OCI-LY3 (cell line): Measurements from ENCODE around the gene METTL4.

Source experiments
- EZH2phosphoT487 ChIP-seq: fragments of 200-600 bp; shearing (Covaris generic); IDR thresholded peaks from 2 replicates; pipeline ENCODE4 v1.6.1; 2018; ENCODE audit warnings: antibody characterized with exemption, mixed run types, low read depth
- TF ChIP-seq, protein P1 (sequence below): fragments of 200-600, 300-600 bp; sonication (generic); IDR thresholded peaks from 2 replicates; pipeline ENCODE4 v1.5.1; 2014; ENCODE audit warnings: antibody characterized with exemption, low read length, low read depth

DNA sequence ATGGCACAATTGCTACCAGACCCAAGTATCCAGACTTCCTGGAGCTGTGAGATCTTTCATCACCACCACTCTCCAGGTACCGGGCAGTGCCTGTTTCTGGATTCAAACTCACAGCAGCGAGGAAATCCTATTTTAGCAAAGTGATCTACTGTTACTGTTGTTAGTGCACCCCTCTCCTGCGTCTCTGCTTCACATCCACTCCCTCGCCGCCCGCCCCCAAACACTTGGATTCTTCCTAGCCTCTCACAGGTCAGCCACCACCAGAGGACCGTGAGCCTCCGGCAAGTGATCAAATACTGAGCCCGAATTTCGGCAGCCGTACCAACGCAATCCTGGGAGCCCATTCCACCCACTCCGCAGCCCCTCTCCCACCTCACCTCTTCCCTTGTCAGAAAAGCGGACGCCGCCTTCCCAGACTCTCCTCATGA, 519 bp downstream of the METTL4 start:
- TF ChIP-seq, protein P1, sequence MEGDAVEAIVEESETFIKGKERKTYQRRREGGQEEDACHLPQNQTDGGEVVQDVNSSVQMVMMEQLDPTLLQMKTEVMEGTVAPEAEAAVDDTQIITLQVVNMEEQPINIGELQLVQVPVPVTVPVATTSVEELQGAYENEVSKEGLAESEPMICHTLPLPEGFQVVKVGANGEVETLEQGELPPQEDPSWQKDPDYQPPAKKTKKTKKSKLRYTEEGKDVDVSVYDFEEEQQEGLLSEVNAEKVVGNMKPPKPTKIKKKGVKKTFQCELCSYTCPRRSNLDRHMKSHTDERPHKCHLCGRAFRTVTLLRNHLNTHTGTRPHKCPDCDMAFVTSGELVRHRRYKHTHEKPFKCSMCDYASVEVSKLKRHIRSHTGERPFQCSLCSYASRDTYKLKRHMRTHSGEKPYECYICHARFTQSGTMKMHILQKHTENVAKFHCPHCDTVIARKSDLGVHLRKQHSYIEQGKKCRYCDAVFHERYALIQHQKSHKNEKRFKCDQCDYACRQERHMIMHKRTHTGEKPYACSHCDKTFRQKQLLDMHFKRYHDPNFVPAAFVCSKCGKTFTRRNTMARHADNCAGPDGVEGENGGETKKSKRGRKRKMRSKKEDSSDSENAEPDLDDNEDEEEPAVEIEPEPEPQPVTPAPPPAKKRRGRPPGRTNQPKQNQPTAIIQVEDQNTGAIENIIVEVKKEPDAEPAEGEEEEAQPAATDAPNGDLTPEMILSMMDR: no peak
- TF ChIP-seq EZH2phosphoT487: no peak
